Left colon (tissue), 2 donors: ENCODE data around the gene GGA3. TPM values are rescaled to one million over a fixed set of nuclear protein-coding genes. Genes with fewer than 3 reads are reported as not detected.

Source experiments
- ATAC-seq: fragments of 200-7000 bp; cut with Tn5 transposase; one replicate; pipeline ENCODE4 v1.9.1; 2020; ENCODE audit warnings: mild to moderate bottlenecking, moderate library complexity
- DNase-seq, 2 donors: peaks; one replicate each; pipeline ENCODE4 v3.0.0-alpha.2; 2020
- intact Hi-C, 2 donors: fragments of 100-400 bp; cut with DNase I in 1 of 2; cut with micrococcal nuclease in 1 of 2; formaldehyde crosslinking; loops; one replicate each; pipeline versions ENCODE4 v1.11.2 to v1.14.0; 2022; cut with DNase I, micrococcal nuclease
- total RNA-seq, 2 donors: library from RNA; stranded (reverse); fragmentation: NEBNext Ultra II Directional; extraction: Animal tissue kit (Norgen Biotek cat#: 25700); gene quantifications; one replicate each; pipeline ENCODE4 v1.2.1, GENCODE V29; 2021
- donor health status: DM: no; HTN: no; CAD: no.
- donor health status: DM: yes; HTN: yes; CAD: no.

GGA3 gene
- total RNA-seq, 2 donors from 2014 or later, result 39.9 to 46.5 TPM

DNA sequence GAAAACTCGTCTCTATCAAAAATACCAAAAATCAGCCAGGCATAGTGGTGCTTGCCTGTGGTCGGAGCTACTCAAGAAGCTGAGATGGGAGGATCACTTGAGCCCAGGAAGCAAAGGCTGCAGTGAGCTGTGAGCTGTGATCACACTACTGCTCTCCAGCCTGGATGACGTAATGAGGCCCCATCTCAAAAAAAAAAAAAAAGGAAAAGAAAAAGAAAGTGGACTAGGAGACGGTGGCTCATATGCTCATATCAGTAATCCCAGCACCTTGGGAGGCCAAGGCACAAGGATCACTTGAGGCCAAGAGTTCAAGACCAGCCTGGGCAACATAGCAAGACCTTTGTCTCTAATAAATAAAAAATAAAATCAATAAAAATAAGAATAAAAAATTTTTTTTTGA is 69.8 kb downstream of the GGA3 start:
- intact Hi-C loops, result no loop called here
- DNase-seq (no peak), ATAC-seq (no peak)

GRCh38 chr17:75188614-75189013 is 72.8 kb downstream of the GGA3 start:
- ATAC-seq, result no peak
- intact Hi-C loops, result no loop called here
- no peak for DNase-seq

Other genes with a start within 250 kb of the GGA3 start
- 10 to 100 TPM; 23.6 to 30.4 TPM for gene MRPL58, start 248.9 kb downstream of the GGA3 start, total RNA-seq
- gene ATP5PD, start 214.6 kb downstream of the GGA3 start, total RNA-seq, result 100 to 1,000 TPM; 310 to 381 TPM
- 10 to 100 TPM; 16.7 to 19.7 TPM for gene KCTD2, start 214.4 kb downstream of the GGA3 start, total RNA-seq
- gene SLC16A5, start 173.7 kb downstream of the GGA3 start, total RNA-seq, result 10 to 100 TPM; 26.6 to 39.6 TPM
- 10 to 100 TPM; 20.3 to 29.9 TPM for gene ARMC7, start 151.6 kb downstream of the GGA3 start, total RNA-seq
- 10 to 100 TPM; 77.6 to 86.6 TPM for gene NT5C, start 129.9 kb downstream of the GGA3 start, total RNA-seq
- gene JPT1, start 107.1 kb downstream of the GGA3 start, total RNA-seq, result 100 to 1,000 TPM; 212 to 220 TPM
- gene SUMO2, start 78.6 kb downstream of the GGA3 start, total RNA-seq, result 100 to 1,000 TPM; 235 to 254 TPM
- 10 to 100 TPM; 43.9 to 56.3 TPM for gene NUP85, start 55.9 kb downstream of the GGA3 start, total RNA-seq
- 10 to 100 TPM; 48.1 to 66.9 TPM for gene MRPS7, start 273 bp upstream of the GGA3 start, total RNA-seq
- gene MIF4GD, start 9.6 kb upstream of the GGA3 start, total RNA-seq, result 10 to 100 TPM; 18.4 to 24.7 TPM
- gene SLC25A19, start 27.8 kb upstream of the GGA3 start, total RNA-seq, result 10 to 100 TPM; 10.7 to 14.0 TPM
- gene GRB2, start 144.1 kb upstream of the GGA3 start, total RNA-seq, result 100 to 1,000 TPM; 112 to 117 TPM
- 100 to 1,000 TPM in 1 of 2 donors, 10 to 100 TPM in 1; 99.9 to 123 TPM for gene TMEM94, start 195.0 kb upstream of the GGA3 start, total RNA-seq